GM19193 (cell line): Measurements from ENCODE around the gene HOXB3.
A peak's percentile ranks its signal among the peaks of the same experiment; 100 is the strongest.

Source experiments
- POLR2A ChIP-seq: IDR thresholded peaks from 4 replicates; pipeline ENCODE4 v1.6.1; 2011; ENCODE audit not compliant: insufficient read depth, insufficient read length; ENCODE audit errors: extremely low read depth

The HOXB3 gene

DNA sequence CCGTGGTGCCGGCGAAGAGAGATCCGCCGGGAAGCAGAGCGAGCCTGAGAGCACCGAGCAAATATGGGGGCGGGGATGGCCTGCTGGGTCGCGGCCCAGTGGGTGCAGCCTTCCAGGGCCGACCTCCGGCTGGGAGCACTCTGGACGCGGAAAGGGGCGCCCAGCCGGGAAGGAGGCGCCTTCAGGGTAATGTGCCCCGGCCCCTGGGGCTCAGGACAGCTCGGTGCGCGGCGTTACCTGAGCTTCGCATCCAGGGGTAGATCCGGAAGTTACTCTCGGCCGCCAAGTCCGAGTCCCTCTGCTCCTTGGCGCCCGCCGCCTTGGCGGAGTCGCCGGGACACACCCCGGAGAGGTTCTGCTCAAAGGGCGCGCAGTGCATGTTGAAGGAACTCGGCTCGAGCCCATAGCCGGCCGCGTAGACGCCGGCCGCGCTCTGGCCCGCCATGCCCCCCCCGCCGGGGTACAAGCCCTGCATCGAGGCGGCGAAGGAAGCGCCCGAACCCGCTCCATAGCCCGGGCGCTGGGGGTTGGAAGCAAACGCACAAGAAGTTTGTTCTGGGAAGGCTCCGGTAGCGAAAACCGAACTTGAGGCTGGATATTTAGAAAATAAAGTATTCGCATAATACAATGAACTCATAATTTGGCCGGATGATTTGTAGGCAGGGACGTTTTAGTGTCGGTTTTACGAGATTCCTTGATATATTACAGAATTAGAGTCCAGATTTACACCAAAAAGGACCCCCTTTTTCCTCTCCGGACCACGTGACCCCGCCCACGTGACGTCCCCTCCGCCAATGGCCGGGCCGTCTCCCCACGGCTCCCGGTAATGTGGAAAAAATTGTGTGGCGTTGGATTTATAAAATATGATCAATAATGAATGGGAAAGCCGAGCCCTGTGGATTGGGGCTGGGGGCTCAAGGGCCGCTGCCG, 20.5 kb upstream of the HOXB3 start, which contains the start of gene HOXB7:
Gene HOXB7 (minus strand): TSS at position 736 of the 930 bp plus-strand sequence. CDS start 99 bp downstream, at position 637.
- peak; percentile 41 for TF ChIP-seq POLR2A

DNA sequence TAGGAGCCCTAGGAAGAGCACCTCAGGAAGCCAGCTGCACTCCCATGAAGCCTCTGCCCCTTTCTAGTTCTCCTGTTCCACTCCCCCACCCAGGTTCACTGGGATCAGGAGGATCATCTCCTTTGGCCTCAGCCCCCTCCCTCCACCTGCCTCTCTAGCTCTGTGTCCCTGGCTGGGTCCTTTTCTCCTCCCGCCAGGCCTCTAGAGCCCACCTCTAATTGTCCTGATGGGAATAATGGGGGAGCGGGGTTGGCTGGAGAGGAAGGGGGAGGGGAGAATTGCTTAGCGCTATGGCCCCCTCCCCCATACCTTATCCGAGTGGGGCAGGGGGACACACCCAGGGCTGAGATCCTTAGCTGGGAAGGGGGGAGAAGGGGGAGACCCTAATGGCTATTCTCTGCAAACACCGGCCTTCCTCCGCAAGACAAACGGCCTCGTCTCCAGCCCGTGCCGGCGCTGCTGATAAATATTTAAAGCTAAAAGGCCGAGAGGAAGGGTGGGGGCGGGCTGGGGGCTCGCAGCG, 19.8 kb upstream of the HOXB3 start:
- no peak for TF ChIP-seq POLR2A

DNA sequence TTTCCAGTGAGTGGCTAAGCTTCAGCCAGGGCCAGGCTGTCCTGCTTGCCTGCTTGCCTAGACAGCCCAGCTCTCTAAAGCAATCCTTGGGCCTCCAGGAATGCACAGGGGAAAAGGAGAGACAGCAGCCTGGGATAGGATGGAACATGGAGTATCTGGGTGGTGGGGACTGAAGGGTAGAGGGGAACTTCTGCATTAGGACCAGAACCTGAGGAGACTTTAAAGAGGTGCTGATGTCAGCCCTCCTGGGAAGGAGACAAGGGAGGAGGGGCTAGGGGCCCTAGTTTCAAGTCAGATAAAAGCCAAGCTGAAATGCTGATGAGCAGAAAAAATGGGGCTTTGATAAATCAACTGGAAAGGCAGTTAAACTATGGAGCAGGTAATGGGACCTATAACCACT, 19.0 kb upstream of the HOXB3 start:
- TF ChIP-seq POLR2A = no peak

DNA sequence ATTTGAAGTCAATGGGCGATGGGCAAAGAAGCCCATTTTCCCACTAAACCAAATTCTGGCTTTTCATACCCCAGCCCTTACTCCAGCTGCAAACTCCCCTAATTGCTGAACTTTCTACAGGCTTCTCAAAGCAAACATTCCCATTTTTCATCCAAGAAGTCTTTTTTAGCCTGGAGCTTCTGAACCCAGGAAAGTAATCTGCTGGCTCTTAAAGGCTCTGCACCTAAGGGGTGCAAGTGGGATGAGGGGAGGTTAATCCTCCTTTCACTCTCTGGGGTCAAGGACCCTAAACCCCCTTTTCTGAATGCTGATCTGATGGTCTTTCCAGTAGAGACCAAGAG, 18.4 kb upstream of the HOXB3 start:
- TF ChIP-seq POLR2A = no peak

DNA sequence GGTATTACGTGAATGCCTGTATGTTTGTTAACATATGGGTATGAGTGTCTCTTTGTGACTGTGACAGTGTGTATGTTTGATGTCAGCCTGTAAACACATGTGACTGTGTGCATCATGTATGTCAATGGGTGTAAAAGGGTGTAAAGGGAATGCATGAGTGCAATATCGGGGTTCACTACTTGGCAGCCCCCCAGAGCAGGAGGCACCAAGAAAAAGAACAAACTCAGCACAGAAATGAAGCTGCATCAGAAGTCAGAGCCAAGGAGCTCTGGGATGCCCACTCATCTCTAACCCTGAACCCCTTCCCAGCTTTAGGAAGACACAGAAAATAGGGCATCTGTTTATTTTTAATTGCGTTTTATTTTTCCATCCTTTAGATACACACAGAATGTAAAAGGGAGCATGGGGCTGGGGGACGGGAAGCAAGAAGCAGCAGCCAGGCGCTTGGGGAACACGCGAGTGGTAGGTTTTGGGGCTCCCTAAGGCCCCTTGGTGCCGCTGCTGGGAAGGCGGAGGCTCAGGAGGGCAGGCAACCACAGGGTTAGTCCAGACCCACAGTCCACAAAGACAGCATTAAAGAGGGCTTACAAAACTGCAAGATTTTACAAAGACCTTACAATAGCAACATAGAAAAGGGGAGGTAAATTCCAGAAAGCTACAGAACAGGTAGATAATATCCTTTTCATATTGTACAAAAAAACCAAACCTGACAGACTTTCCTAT, 17.0 kb upstream of the HOXB3 start:
- TF ChIP-seq POLR2A = no peak

DNA sequence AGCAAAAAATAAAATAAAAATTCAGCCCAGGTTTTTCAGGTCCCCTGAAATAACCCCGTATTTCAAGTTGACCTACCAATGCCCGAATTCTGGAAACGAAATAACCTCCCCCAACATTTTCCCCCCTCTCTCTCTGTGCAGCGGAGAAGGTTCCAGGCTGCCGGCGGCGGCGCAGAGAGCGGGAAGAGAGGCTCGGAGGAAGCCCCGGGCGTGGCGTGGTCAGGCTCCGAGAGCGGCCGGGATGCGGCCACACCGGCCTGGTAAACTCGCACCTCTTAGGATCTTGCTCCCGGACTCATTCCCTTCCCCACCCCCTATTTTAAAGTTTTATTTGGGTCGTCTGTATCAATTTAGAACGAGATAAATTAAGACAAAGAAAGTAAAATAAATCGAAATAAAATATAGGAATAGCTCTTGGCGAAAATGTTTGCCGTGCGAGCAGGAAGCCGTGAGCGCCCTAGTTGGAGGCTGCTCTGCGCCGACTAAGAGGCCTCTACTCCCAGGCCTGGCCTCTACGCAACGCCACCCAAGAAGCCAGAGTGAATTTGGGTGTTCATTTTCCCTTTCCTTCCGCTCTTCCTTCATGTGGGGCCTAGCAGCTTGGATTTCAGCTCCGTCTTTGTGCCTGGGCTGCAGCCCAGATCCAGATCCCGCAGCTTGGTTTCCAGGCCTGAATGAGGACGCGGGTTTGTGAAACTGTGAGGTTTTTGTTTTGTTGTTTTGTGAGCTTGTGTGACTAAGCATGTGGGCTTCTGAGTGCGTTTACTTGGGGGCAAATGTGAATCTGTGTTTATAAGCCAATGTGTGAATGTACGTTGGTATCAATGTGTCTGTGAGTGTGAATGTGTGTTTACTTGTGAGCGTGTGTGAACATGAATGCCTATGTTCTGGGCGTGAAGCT, 16.2 kb upstream of the HOXB3 start:
- TF ChIP-seq POLR2A = no peak

DNA sequence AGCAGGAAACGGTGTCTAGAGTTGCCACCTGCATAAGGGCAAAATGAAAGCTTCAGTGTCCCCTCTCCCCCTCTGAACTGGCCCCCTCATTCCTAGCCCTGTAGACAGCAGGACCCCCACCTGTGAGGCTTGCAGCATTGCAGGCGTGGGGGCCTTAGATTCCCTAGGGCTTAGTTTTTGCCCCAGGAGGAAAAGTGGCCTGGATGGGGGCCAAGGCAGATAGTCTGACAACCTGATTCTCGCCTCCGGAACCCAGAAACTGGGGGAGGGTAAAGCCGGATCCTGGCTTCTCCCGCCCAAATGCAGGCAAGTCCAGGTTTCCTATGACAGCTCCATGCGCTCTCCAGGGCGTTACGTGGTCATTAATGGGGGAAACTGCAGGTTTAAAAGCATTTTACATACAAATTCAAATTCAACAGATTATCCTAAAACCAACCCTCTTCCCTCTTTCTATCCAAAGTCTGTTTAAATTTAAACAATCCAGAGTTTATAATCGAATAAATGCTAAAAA, 15.4 kb upstream of the HOXB3 start:
- TF ChIP-seq POLR2A = no peak

DNA sequence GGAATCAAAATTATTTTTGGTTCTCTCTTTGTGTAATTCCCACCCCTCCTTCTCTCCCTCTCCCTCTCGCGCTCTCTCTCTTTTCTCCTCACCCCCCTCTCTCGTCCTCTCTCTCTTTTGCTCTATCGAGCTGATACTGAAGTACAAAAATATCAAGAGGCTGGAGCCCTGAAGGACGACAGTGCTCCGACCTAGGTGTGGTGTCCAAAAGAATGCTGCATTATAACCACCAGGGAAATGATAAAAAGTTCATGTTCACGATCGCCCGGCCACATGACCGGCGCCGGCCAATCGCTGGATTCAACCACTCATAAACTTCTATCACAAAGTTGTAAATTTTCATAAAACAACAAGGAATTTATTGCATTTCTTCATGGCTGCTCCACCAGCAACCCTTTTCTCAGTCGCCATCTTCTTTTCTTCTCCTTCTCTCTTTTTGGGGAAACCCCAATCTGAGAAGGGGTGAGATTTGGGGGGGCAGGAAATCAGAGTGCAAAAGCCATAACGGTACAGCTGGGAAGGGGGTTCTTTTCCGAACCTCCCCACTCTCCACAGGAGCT, 14.8 kb upstream of the HOXB3 start, which contains the start of gene HOXB6:
Gene HOXB6 (minus strand): TSS at position 217 of the 560 bp plus-strand sequence. CDS start 6,836 bp downstream, outside the sequence.
- TF ChIP-seq POLR2A = no peak

DNA sequence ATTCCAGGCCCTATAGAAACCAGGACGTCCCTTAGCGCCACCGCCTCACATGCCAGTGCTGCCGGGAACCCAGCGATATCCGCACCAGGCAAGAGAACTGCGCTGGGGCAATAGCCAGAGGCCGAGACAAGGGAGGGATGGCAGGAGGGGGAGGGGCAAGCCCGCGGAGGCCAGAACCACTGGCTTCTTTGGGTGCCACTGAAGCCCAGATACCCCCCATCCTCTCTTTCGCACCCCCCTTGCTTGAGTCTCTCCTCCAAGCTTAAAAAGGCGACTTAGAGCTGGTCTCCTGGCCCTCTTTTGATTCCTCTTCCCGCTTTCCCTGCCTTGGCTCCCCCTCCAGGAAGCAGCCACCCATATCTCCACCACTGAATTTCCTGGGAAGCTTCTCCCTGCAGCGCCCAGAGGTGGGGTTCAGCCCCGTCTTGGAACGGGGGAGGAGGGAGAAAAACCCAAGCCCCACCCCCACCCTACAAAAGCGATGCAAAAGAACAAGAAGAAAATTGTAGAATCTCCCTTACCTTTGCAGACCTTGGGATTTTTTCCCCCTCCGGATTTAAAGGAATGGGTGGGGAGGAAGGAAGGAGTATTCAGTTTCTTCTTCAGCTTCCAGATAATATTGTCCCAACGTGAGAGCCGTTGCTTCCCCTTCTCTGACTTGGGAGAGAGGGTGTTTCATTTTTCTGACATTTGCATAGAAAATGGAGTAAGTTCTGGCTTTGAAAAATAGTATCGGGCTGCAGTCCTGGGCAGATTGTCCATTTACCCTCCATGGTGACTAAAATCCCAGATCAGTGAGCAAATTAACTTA, 14.1 kb upstream of the HOXB3 start:
- no peak for TF ChIP-seq POLR2A

DNA sequence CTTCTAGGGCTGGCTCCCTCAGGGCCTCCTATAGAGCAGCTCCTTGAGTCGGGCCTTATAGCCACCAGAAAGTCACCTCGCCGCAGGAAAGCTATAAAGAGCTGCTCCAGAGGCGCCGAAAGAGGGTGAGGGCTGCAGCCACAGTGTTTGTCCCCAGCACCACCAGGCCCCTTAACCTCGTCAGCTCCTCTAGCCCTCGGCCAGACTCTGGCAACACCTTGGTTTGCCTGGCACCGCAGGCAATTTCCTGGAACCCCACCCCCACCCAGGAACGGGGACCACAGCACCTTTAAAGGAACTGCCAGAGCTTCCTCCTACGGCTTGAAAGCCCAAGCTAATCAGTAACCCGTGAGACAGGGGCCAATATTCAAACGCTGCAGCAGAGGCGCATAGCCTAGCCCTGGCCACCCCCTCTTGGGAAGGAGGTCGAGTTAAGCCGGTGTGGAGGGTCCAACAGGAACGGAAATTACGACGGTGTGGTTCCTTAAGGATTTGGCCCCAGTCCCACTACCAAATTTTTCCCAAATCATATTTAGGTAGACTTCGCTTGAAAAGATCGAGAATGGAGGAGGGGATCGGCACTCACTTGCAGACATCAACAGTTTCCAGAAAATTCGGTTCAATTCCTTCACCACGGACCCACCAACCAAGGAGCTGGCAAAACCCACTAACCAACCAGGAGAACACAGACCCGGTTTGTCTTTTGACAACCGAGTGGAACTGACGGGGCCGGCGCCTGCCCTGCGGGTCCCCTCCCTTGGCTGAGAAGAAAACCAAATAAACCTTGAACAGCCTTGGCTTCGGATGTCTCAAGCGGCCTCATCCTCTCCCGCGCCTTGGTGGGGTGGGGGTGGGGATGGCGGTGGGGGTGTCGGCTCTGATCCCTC, 11.7 kb upstream of the HOXB3 start:
- no peak for TF ChIP-seq POLR2A

DNA sequence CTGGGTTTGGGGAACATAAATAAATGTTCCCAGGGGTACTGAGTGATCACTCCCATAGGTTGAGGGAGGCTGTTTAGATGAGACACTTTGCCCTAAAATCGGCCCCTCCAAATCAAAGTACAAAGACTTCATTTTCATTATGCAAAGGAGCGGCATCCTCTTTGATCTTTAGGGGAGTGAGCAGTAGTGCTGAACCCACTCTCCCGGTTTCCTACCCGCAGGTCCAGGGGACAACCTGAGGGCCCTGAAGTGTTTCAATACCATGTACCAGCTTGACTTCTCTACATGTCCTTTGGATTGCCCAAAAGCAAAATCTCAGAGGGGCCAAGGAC, 11.1 kb upstream of the HOXB3 start:
- TF ChIP-seq POLR2A = no peak
